ENCODE data around the gene GLIS1. TPM values are rescaled to one million over a fixed set of nuclear protein-coding genes. Genes with fewer than 3 reads are reported as not detected.

GLIS1 gene
- total RNA-seq, 1 donor from 2014 or later = not detected

- DNase-seq = no peak
Measured at GRCh38 chr1:53634571-53634979, 104.4 kb downstream of the GLIS1 start.

GRCh38 chr1:53633073-53633704, 105.8 kb downstream of the GLIS1 start:
- DNase-seq = no peak

- DNase-seq = no peak
Measured at GRCh38 chr1:53631622-53632310, 107.2 kb downstream of the GLIS1 start.

GRCh38 chr1:53629101-53629691, 109.8 kb downstream of the GLIS1 start:
- no peak for DNase-seq

- no peak for DNase-seq
Measured at GRCh38 chr1:53628286-53628955, 110.5 kb downstream of the GLIS1 start.

- no peak for DNase-seq
Measured at GRCh38 chr1:53627666-53628065, 111.3 kb downstream of the GLIS1 start.

- DNase-seq = no peak
Measured at GRCh38 chr1:53627031-53627430, 111.9 kb downstream of the GLIS1 start.

GRCh38 chr1:53626616-53627015, 112.3 kb downstream of the GLIS1 start:
- DNase-seq = no peak

- DNase-seq = no peak
Measured at GRCh38 chr1:53625766-53626520, 113.0 kb downstream of the GLIS1 start.

GRCh38 chr1:53625049-53625448, 113.9 kb downstream of the GLIS1 start:
- DNase-seq = no peak

- DNase-seq = no peak
Measured at GRCh38 chr1:53622531-53622930, 116.4 kb downstream of the GLIS1 start.

- no peak for DNase-seq
Measured at GRCh38 chr1:53621144-53621543, 117.8 kb downstream of the GLIS1 start.

GRCh38 chr1:53620061-53620855, 118.7 kb downstream of the GLIS1 start:
- DNase-seq = peak; percentile 12

GRCh38 chr1:53619367-53620060, 119.5 kb downstream of the GLIS1 start:
- no peak for DNase-seq

- no peak for DNase-seq
Measured at GRCh38 chr1:53618500-53619366, 120.2 kb downstream of the GLIS1 start.

- no peak for DNase-seq
Measured at GRCh38 chr1:53617851-53618499, 121.0 kb downstream of the GLIS1 start.

- DNase-seq = no peak
Measured at GRCh38 chr1:53617382-53617781, 121.6 kb downstream of the GLIS1 start.

- no peak for DNase-seq
Measured at GRCh38 chr1:53616927-53617326, 122.0 kb downstream of the GLIS1 start.

GRCh38 chr1:53616511-53616910, 122.5 kb downstream of the GLIS1 start:
- no peak for DNase-seq
